AG04449 (cell line): ENCODE results near the gene CATSPER1.
A peak's percentile ranks its signal among the peaks of the same experiment; 100 is the strongest.

ENCODE experiments used
- CTCF ChIA-PET: fragments of 350-600 bp; formaldehyde crosslinking; extraction: SDS; loops from one replicate; lab custom pipeline; 2021; ENCODE audit warnings: antibody characterized with exemption; lab: Yijun Ruan, JAX
- POLR2A ChIA-PET: fragments of 400-600, 350-600 bp; formaldehyde crosslinking; extraction: SDS; loops from one replicate; lab custom pipeline; 2020; ENCODE audit warnings: antibody characterized with exemption, inconsistent platforms; lab: Yijun Ruan, JAX
- DNase-seq: peaks from one replicate; pipeline ENCODE4 v3.0.0-alpha.2; 2010; ENCODE audit warnings: low read depth, low spot score
- H3K4me3 ChIP-seq: 2 replicates; pipeline ENCODE4 v1.5.1; 2011; ENCODE audit warnings: low read depth, mild to moderate bottlenecking, control low read depth, low read length
- CTCF ChIP-seq: IDR thresholded peaks from one replicate; pipeline ENCODE4 v1.5.1; 2011; ENCODE audit warnings: mild to moderate bottlenecking, moderate library complexity, low read length, control low read depth, inconsistent platforms; ENCODE audit not compliant: insufficient read depth; ENCODE audit errors: missing control alignments

CATSPER1 gene

DNA sequence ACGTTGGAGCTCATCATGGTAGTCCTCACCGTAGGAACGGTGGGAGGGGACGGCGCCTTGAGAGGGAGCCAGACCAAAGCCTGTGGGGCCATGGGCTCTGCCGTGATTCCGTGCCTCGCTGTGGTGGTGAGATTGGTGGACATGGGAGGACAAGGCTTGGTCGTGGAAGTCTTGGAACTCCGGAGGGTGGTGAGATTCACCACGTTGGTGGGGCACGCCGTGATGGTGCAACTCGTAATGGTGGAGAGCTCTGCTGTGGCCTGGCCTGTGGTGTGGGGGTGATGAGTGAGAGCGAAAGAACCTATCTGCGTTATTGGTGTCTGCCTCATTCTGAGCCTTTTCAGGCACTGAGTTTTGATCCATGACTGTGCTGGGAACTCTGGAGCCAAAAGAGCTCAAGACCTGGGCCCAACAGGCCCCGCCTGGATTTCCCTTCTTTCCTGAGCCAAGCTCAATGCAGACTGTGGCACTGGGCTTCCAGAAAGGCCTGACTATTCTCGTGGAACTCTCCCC, at the start of gene CATSPER1:
Gene CATSPER1 (minus strand): TSS at position 463 of the 513 bp plus-strand sequence. CDS start 100 bp downstream, at position 363.
- ChIA-PET POLR2A (no interaction called here), CTCF (interaction anchor here (0.8 to 6.8 kb wide), 9 partner anchors 9 to 166 kb away, joined by 3 to 95 read pairs (median 4); partner anchors contain the start of genes MUS81 and SF3B2)
- H3K4me3 ChIP-seq, result no peak within 1 kb of the TSS
- TF ChIP-seq CTCF, result no peak
- no peak for DNase-seq

DNA sequence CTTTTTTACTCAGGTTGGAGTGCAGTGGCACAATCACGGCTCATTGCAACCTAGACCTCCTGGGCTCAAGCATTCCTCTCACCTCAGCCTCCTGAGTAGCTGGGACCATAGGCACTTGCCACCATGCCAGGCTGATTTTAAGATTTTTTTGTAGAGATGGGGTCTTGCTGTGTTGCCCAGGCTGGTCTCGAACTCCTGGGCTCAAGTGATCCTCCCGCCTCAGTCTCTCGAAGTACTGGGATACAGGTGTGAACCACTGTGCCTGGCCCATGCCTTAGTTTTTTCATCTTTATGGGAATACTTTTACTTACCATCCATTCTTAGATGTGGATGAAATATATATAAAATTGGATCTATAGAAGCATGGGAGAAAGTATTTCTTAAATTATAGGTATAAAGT, 49.0 kb upstream of the CATSPER1 start:
- H3K4me3 ChIP-seq, result no peak overlapping the region
- TF ChIP-seq CTCF, result no peak
- ChIA-PET POLR2A (interaction anchor here (0.6 kb wide), 1 partner anchor 22 kb away, joined by 3 read pairs; no protein-coding TSS in a partner anchor), CTCF (interaction anchor here (0.7 kb wide), 1 partner anchor 29 kb away, joined by 4 read pairs; no protein-coding TSS in a partner anchor)
- DNase-seq, result no peak

- ChIA-PET CTCF (no interaction called here), POLR2A (no interaction called here)
- DNase-seq, result no peak
- H3K4me3 ChIP-seq, result no peak overlapping the region
- no peak for TF ChIP-seq CTCF
Observed at GRCh38 chr11:66073669-66074068, 47.4 kb upstream of the CATSPER1 start.

- ChIA-PET CTCF (interaction anchor here (3.1 to 7.6 kb wide), 2 partner anchors 27 to 50 kb away, joined by 6 to 73 read pairs; no protein-coding TSS in a partner anchor), POLR2A (no interaction called here)
- DNase-seq, result no peak
- H3K4me3 ChIP-seq, result no peak overlapping the region
- no peak for TF ChIP-seq CTCF
Observed at GRCh38 chr11:66072518-66072917, 46.2 kb upstream of the CATSPER1 start.

GRCh38 chr11:66072081-66072480, 45.8 kb upstream of the CATSPER1 start:
- DNase-seq, result no peak
- ChIA-PET CTCF (interaction anchor here (0.7 to 7.6 kb wide), 4 partner anchors 27 to 63 kb away, joined by 3 to 73 read pairs (median 33); no protein-coding TSS in a partner anchor), POLR2A (interaction anchor here (1.1 to 1.3 kb wide), 2 partner anchors 21 to 55 kb away, joined by 3 read pairs; no protein-coding TSS in a partner anchor)
- TF ChIP-seq CTCF, result no peak
- H3K4me3 ChIP-seq, result peak overlapping the region; percentile 81

DNA sequence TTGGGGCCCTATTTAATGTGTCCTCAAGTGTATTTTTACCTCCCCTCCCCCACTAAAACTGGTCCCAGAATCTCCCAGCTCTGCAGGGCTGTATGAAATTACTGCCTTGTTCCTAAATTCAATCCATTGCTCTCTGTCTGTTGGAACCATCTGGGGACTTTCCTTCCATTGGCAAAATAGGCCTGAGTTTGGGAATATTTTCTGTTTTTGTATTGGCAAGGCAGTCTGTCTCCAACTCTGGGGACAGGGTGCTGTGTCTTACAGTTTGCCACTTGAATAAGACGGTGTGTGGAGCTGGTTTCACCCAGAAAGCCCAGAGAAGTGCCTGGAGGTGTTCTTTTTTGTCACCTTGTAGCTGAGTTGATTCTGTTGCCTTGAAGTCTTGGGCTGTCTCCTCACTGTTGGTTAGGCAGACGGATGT, 45.1 kb upstream of the CATSPER1 start:
- CTCF ChIA-PET, result interaction anchor here (0.7 to 7.6 kb wide), 5 partner anchors 13 to 63 kb away, joined by 3 to 73 read pairs (median 6); no protein-coding TSS in a partner anchor
- no peak for TF ChIP-seq CTCF
- DNase-seq, result no peak
- H3K4me3 ChIP-seq, result peak overlapping the region; percentile 81
- POLR2A ChIA-PET, result interaction anchor here (1.0 to 1.3 kb wide), 3 partner anchors 20 to 55 kb away, joined by 3 read pairs; no protein-coding TSS in a partner anchor
